ENCODE measurements around the gene CPVL. TPM values are rescaled to one million over a fixed set of nuclear protein-coding genes. Genes with fewer than 3 reads are reported as not detected.

Gene CPVL
- total RNA-seq, 1 donor from 2014 or later, result 49.4 TPM

DNA sequence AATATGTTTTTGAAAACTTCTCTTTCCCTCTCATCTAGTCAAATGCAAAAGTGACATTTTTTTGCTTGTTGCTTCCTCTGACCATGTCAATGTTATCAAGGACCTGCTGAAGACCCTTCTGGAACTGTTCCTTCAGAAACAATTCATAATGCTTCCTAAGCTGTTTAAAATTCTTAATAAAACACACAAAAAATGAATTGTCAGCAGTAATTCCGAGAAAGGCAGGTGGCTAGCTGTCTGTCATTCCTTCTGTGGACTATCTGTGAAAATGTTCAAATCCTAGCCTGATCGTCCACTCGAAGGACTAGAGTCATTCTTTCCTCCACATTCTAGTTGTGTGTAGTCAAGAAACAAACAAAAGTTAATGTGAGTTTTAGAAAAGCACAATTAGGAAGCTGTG is 131.6 kb downstream of the CPVL start:
- no peaks in the 10 kb centered on the region for H3K27me3 ChIP-seq (ENCODE audit: low read depth)
- ATAC-seq, result no peak
- no peak for TF ChIP-seq CTCF (IDR thresholded peaks at IDR 0.05)

DNA sequence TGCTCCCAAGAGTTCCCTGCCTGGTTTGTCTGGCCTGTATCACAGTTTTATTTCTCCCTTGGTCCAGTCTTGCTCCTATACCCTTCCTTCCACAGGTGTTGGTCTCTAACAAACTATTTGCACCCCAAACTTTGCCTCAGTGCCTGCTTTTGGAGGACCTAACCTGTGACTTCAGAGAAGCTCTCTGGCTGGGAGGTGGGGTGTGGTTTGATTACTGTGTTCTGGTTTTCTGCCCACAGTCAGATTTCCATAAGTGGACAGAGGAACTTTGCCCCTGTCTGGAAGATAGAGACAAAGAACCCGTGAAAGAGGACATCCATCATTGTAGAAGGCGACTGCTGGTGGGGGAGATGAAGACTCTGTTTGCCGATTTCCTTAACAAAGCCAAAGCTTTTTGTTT is 132.4 kb downstream of the CPVL start:
- Histone ChIP-seq H3K4me3 (no peak overlapping the region), H3K4me1 (no peaks in the 10 kb centered on the region), H3K36me3 (no peaks in the 10 kb centered on the region), H3K27ac (no peak overlapping the region), H3K9me3 (no peaks in the 10 kb centered on the region), H3K27me3 (ENCODE audit: low read depth) (no peaks in the 10 kb centered on the region)
- ATAC-seq (no peak), DNase-seq (no peak)
- intact Hi-C loops (cut with DNase I), result no loop called here
- no peak for TF ChIP-seq CTCF (IDR thresholded peaks at IDR 0.05)

More for the DNA sequence above, 131.6 kb downstream of the CPVL start:
- Histone ChIP-seq H3K27ac (no peak overlapping the region), H3K36me3 (no peaks in the 10 kb centered on the region), H3K9me3 (no peaks in the 10 kb centered on the region), H3K4me3 (no peak overlapping the region), H3K4me1 (no peaks in the 10 kb centered on the region)
- DNase-seq, result no peak
- intact Hi-C loops (cut with DNase I), result no loop called here

DNA sequence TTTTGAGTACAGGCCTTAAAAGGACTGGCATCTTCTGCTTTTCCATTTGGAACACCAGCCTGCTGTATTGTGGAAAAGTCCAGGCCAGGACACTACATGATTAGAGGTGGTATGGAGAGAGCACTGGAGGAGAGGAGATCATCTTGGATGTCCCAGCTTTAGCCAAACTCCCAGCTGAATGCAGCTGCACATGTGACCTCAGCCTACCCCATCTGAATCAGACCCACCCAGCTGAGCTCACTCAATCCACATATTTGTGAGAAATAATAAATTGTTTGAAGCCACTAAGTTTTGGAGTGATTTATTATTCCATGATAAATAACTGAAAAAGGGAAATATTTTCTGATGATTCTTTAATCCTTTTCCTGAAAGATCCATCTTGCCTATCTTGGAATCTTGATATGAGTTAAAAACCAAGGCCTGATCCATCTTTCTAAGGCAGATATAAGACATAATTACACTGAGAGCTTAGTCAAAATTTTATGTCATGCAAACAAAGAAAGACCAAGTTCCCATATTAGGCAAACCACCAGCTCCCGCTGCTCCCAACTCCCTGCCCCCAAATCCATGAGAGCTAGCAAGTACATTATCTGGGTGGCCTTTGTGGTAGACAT is 133.1 kb downstream of the CPVL start:
- intact Hi-C loops (cut with DNase I), result no loop called here
- ATAC-seq, result no peak
- TF ChIP-seq CTCF (IDR thresholded peaks at IDR 0.05), result no peak
- no peaks in the 10 kb centered on the region for H3K36me3 ChIP-seq
- DNase-seq, result no peak
- no peak overlapping the region for H3K4me3 ChIP-seq
- no peaks in the 10 kb centered on the region for H3K9me3 ChIP-seq
- H3K27ac ChIP-seq, result no peak overlapping the region
- no peaks in the 10 kb centered on the region for H3K27me3 ChIP-seq (ENCODE audit: low read depth)
- no peaks in the 10 kb centered on the region for H3K4me1 ChIP-seq

DNA sequence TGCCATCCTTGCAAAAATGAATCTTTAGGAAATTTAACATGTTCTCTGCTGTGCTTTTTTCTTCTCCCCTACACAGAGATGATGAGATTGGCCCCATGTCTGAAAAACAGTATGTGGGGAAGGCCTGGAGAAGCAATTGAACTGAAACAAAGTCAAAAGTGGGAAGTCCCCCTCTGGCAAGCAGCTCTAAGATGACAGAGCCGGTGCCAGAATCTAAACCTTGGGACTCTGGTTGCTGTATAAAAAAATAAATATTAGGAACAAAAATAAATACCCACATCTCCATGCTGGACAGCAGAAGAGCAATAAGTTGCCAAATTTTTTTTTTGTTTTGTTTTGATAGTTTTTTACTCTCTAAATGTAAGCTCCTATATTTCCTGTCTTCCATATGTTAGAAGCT is 136.4 kb downstream of the CPVL start:
- ATAC-seq (no peak), DNase-seq (no peak)
- TF ChIP-seq CTCF (IDR thresholded peaks at IDR 0.05), result no peak
- H3K4me1 ChIP-seq, result no peaks in the 10 kb centered on the region
- no peaks in the 10 kb centered on the region for H3K9me3 ChIP-seq
- H3K27ac ChIP-seq, result no peak overlapping the region
- intact Hi-C loops (cut with DNase I), result no loop called here
- H3K4me3 ChIP-seq, result no peak overlapping the region
- H3K36me3 ChIP-seq, result no peaks in the 10 kb centered on the region
- H3K27me3 ChIP-seq (ENCODE audit: low read depth), result no peaks in the 10 kb centered on the region

- Histone ChIP-seq H3K4me3 (no peak overlapping the region), H3K27ac (no peak overlapping the region), H3K36me3 (no peaks in the 10 kb centered on the region), H3K27me3 (ENCODE audit: low read depth) (no peaks in the 10 kb centered on the region), H3K9me3 (no peaks in the 10 kb centered on the region), H3K4me1 (no peaks in the 10 kb centered on the region)
- no peak for DNase-seq
- TF ChIP-seq CTCF (IDR thresholded peaks at IDR 0.05), result no peak
- intact Hi-C loops (cut with DNase I), result no loop called here
- no peak for ATAC-seq
These were observed 137.7 kb downstream of the CPVL start for GRCh38 chr7:29008590-29008989.
